Activated CD8-positive, alpha-beta memory T cell treated with anti-CD3 and anti-CD28 coated beads for 4 hours (primary cell): ENCODE data around the gene PLCD1.

ENCODE experiments used
- DNase-seq, 2 donors: peaks; one replicate each; pipeline ENCODE4 v3.0.0-alpha.2; 2020; ENCODE audit warnings: low read depth in 2 of 2

The PLCD1 gene

DNA sequence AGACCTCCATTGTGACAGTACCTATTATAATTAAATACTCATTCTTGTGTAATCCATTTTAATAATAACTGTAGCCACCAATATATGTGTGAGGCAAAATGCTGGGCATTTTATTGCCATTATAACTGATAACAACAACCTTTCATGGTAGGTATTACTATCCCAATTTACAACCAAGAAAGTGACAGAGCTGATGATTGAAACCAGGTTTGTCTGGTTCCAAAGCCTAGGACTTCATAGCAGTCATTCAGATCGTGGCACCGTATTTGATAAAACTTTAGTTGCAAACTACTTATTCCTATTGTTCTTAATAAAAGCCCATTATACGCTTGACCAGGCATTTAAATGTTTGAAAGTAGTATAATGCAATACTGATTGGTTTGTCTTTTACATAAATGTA, 65.3 kb downstream of the PLCD1 start:
- DNase-seq, result no peak

DNA sequence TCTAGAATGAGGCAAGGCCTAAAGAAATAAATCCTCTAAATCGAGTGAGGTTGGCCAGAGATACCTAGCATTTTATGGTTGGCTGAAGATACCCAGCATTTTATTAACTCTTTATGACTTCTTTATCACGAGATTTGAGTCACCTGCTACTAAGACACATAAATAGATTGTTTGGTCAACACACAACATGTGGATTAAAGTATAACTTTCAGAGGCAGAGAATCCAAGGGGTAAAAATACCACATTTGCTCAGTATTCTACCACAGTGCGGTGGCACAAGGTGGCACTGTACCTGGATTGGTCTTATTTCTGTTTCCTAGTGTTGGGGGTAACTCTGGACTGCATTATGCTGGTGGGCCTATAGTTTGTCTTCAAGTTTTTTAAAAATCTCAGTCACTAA, 65.8 kb downstream of the PLCD1 start:
- DNase-seq, result no peak

DNA sequence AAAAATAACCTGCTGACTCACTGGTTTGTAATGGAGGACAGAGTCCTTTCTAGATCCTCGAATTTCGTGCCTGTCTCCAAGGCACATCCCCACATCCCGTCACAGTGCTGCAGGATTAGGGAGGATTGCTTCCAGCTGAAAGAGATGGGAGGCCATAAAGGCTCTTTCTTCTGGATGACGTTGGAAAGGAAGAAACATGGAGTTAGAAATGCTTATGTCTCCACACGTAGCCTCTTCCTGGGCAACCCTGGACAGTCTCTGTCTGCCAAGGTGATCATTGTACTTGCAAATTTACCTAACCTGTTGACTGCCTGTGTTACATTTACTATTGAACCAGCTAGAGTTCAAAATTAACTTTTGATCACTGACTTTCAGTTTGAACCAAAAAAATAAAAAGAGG, 66.4 kb downstream of the PLCD1 start:
- no peak for DNase-seq

DNA sequence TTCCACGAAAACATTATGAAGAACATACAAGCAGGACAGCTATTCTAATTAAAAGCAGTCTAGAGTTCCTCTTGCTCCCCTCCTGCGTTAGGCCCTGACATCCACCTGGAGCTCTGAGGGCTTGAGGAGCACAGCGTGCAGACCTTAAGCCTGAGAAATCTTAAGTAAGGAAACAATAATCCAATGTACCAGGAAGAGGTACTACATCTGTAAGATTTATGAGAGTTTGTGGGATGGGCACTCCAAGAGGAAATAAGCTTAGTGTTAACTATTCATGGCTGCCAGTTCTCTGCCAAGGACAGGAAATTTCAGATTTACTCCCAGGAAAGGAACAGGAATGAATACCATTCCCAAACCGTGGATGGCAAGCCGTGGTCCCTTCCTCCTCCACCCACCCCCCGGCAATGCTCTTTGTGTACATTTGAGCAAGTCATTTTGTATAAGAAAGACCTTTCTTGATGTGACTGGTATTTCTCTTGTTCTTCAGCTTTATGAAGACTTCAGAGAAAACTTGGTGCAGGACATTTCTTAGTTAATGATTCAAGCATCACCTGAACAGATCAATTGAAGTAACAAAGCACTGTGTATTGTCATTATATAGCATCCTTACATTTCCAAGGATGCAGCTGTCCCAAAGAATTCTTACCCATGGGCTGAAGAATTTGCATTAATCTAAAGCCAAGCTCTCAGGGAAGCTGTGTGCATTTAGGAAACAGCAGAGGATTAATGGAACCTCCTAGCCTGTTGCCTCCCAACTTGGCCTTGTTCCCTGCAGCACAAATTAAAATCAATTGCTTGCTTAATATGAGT, 67.6 kb downstream of the PLCD1 start:
- DNase-seq, result no peak

DNA sequence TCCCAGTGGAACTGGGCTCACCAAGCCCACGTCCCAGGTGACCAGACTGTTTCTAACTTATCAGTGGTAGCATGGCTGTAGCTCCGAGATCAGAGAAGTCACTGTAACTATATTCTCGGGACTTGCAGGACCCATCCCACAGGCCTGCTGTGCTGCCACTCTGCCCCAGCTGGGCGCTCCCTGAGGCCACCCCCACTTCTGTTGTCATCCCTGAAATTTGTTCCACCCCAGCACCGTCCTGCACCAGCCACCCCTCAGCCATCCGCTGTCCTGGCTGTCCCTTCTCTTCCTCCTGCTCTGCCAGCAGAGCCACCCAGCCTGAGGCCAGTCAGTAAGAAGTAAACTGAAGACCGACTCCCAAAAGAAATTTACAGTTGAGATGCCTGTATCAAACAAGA, 71.9 kb downstream of the PLCD1 start:
- DNase-seq, result no peak
